ENCODE data around the gene ZFP36L2. TPM values are rescaled to one million over a fixed set of nuclear protein-coding genes. Genes with fewer than 3 reads are reported as not detected.
A peak's percentile ranks its signal among the peaks of the same experiment; 100 is the strongest.

Gene ZFP36L2
- total RNA-seq, 2 donors from 2014 or later, result 43.2 to 47.3 TPM

GRCh38 chr2:43227830-43228281 is 1.4 kb upstream of the ZFP36L2 start:
- peak in 1 of 2 donors; percentile 24 for TF ChIP-seq CTCF (IDR thresholded peaks at IDR 0.05)
- peaks cover 26% of the 10 kb centered on the region for H3K36me3 ChIP-seq
- H3K9me3 ChIP-seq, result no peaks in the 10 kb centered on the region
- no peaks in the 10 kb centered on the region for H3K27me3 ChIP-seq
- H3K4me3 ChIP-seq, result peak overlapping the region; percentile 79 to 92
- DNase-seq (ENCODE audit: low spot score), result no peak
- peaks cover 0 to 38% of the 10 kb centered on the region in 2 donors for H3K4me1 ChIP-seq
- peak overlapping the region; percentile 99 to 100 for H3K27ac ChIP-seq

- H3K9me3 ChIP-seq, result no peaks in the 10 kb centered on the region
- peaks cover 33% of the 10 kb centered on the region for H3K36me3 ChIP-seq
- peak overlapping the region; percentile 99 to 100 for H3K27ac ChIP-seq
- DNase-seq (ENCODE audit: low spot score), result peak; percentile 97
- no peaks in the 10 kb centered on the region for H3K27me3 ChIP-seq
- peaks cover 0 to 44% of the 10 kb centered on the region in 2 donors for H3K4me1 ChIP-seq
- peak; percentile 38 to 74 for TF ChIP-seq CTCF (IDR thresholded peaks at IDR 0.05)
- peak overlapping the region; percentile 79 to 92 for H3K4me3 ChIP-seq
These were observed 786 bp upstream of the ZFP36L2 start for GRCh38 chr2:43226955-43227829.

- Histone ChIP-seq H3K4me1 (peaks cover 0 to 49% of the 10 kb centered on the region in 2 donors), H3K4me3 (peak overlapping the region; percentile 79 to 92), H3K27me3 (no peaks in the 10 kb centered on the region), H3K9me3 (no peaks in the 10 kb centered on the region), H3K27ac (peak overlapping the region; percentile 99 to 100), H3K36me3 (peaks cover 35% of the 10 kb centered on the region)
- TF ChIP-seq CTCF (IDR thresholded peaks at IDR 0.05), result no peak
- DNase-seq (ENCODE audit: low spot score), result no peak
These were observed 433 bp downstream of the ZFP36L2 start for GRCh38 chr2:43225788-43226557.

- peak overlapping the region; percentile 99 to 100 for H3K27ac ChIP-seq
- H3K27me3 ChIP-seq, result no peaks in the 10 kb centered on the region
- no peak for TF ChIP-seq CTCF (IDR thresholded peaks at IDR 0.05)
- peak overlapping the region; percentile 79 to 92 for H3K4me3 ChIP-seq
- no peaks in the 10 kb centered on the region for H3K9me3 ChIP-seq
- H3K36me3 ChIP-seq, result peaks cover 35% of the 10 kb centered on the region
- DNase-seq (ENCODE audit: low spot score), result no peak
- peaks cover 0 to 56% of the 10 kb centered on the region in 2 donors for H3K4me1 ChIP-seq
These were observed 1.2 kb downstream of the ZFP36L2 start for GRCh38 chr2:43225093-43225787.

GRCh38 chr2:43224571-43225092 is 1.8 kb downstream of the ZFP36L2 start:
- DNase-seq (ENCODE audit: low spot score), result no peak
- Histone ChIP-seq H3K9me3 (no peaks in the 10 kb centered on the region), H3K36me3 (peaks cover 35% of the 10 kb centered on the region), H3K4me3 (peak overlapping the region; percentile 79 to 92), H3K27ac (peak overlapping the region; percentile 99 to 100), H3K27me3 (no peaks in the 10 kb centered on the region), H3K4me1 (peaks cover 0 to 62% of the 10 kb centered on the region in 2 donors)
- no peak for TF ChIP-seq CTCF (IDR thresholded peaks at IDR 0.05)

Data from right atrium auricular region (tissue), 2 donors.